Peyer's patch (tissue), 4 donors: Measurements from ENCODE around the gene LILRB4. TPM values are rescaled to one million over a fixed set of nuclear protein-coding genes. Genes with fewer than 3 reads are reported as not detected.
"Not testable (repeated sequence)": the region's sequence is repeated elsewhere in the genome, so short reads cannot be mapped to it uniquely, and the experiment has no call there.

Experiments
- DNase-seq, 3 donors: peaks; one replicate each; pipeline ENCODE4 v3.0.0-alpha.2; 2017 to 2019
- H3K27ac ChIP-seq, 4 donors: fragments of 200-600 bp; sonication (generic); one replicate each; pipeline ENCODE4 v1.5.1; 2016 to 2019
- H3K27me3 ChIP-seq, 2 donors: fragments of 200-600 bp; sonication (generic); one replicate each; pipeline ENCODE4 v1.5.1; 2019
- H3K36me3 ChIP-seq, 3 donors: fragments of 200-600 bp; sonication (generic); one replicate each; pipeline ENCODE4 v1.5.1; 2016 to 2019
- H3K4me1 ChIP-seq, 4 donors: fragments of 200-600 bp; sonication (generic); one replicate each; pipeline ENCODE4 v1.5.1; 2016 to 2019
- H3K4me3 ChIP-seq, 4 donors: fragments of 200-600 bp; sonication (generic); 1 replicate in 3 of 4; 2 replicates in 1 of 4; pipeline ENCODE4 v1.5.1; 2016 to 2019; ENCODE audit warnings: mild to moderate bottlenecking in 1 of 4
- H3K9me3 ChIP-seq, 4 donors: fragments of 200-600 bp; sonication (generic); one replicate each; pipeline ENCODE4 v1.5.1; 2016 to 2019; ENCODE audit warnings: mild to moderate bottlenecking in 1 of 4
- POLR2A ChIP-seq, 2 donors: fragments of 450-650 bp; IDR thresholded peaks; one replicate each; pipeline ENCODE4 v1.5.1; 2017; ENCODE audit warnings: antibody characterized with exemption in 2 of 2, mild to moderate bottlenecking in 2 of 2, moderate library complexity in 2 of 2
- total RNA-seq, 4 donors: library from RNA; depleted of rRNA; stranded (reverse); fragments of >200 nt; gene quantifications; one replicate each; pipeline ENCODE4 v1.1.0, GENCODE V29; 2016
- TF ChIP-seq, protein P1 (sequence below), 6 experiments: fragments of 450-650 bp in 4 of 6; fragments of 200-600 bp in 2 of 6; sonication (generic) in 1 of 6; IDR thresholded peaks; one replicate each; pipeline ENCODE4 v1.5.1; 2017 to 2019; ENCODE audit warnings: antibody characterized with exemption in 6 of 6, mild to moderate bottlenecking in 3 of 6, moderate library complexity in 1 of 6

The LILRB4 gene
- total RNA-seq, 4 donors from 2014 or later: 0.53 to 2.8 (median 2.6) TPM; not detected in 1

DNA sequence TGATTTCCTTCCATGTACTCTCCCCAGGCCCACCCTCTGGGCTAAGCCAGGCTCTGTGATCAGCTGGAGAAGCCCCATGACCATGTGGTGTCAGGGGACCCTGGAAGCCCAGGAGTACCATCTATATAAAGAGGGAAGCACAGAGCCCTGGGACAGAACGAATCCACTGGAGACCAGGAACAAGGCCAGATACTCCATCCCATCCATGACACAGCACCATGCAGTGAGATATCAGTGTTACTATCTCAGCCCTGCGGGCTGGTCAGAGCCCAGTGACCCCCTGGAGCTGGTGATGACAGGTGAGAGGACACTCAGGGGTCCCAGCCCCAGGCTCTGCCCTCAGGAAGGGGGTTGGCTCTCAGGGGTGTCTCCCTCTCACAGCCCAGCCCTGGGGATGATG lies 34.0 kb downstream of the LILRB4 start:
- no peaks in the 10 kb centered on the region for H3K36me3 ChIP-seq
- TF ChIP-seq, protein P1, sequence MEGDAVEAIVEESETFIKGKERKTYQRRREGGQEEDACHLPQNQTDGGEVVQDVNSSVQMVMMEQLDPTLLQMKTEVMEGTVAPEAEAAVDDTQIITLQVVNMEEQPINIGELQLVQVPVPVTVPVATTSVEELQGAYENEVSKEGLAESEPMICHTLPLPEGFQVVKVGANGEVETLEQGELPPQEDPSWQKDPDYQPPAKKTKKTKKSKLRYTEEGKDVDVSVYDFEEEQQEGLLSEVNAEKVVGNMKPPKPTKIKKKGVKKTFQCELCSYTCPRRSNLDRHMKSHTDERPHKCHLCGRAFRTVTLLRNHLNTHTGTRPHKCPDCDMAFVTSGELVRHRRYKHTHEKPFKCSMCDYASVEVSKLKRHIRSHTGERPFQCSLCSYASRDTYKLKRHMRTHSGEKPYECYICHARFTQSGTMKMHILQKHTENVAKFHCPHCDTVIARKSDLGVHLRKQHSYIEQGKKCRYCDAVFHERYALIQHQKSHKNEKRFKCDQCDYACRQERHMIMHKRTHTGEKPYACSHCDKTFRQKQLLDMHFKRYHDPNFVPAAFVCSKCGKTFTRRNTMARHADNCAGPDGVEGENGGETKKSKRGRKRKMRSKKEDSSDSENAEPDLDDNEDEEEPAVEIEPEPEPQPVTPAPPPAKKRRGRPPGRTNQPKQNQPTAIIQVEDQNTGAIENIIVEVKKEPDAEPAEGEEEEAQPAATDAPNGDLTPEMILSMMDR (IDR thresholded peaks at IDR 0.05): no peak
- no peak for TF ChIP-seq POLR2A (IDR thresholded peaks at IDR 0.05)
- no peak overlapping the region for H3K27ac ChIP-seq
- H3K4me1 ChIP-seq: no peaks in the 10 kb centered on the region
- no peak overlapping the region for H3K4me3 ChIP-seq
- DNase-seq: no peak
- no peaks in the 10 kb centered on the region for H3K27me3 ChIP-seq
- peaks cover 0 to 3% (median 0%) of the 10 kb centered on the region in 4 donors for H3K9me3 ChIP-seq

- not testable (repeated sequence) for H3K27ac ChIP-seq, H3K4me1 ChIP-seq, H3K4me3 ChIP-seq, H3K27me3 ChIP-seq, H3K36me3 ChIP-seq, H3K9me3 ChIP-seq, DNase-seq
These were observed 34.9 kb downstream of the LILRB4 start for GRCh38 chr19:54697716-54698115.

GRCh38 chr19:54704928-54705327 lies 42.1 kb downstream of the LILRB4 start:
- no peak for DNase-seq
- H3K9me3 ChIP-seq: peaks cover 0 to 4% (median 0%) of the 10 kb centered on the region in 4 donors
- no peak overlapping the region for H3K4me3 ChIP-seq
- TF ChIP-seq, protein P1 (IDR thresholded peaks at IDR 0.05): no peak
- TF ChIP-seq POLR2A (IDR thresholded peaks at IDR 0.05): no peak
- H3K27me3 ChIP-seq: no peaks in the 10 kb centered on the region
- no peak overlapping the region for H3K27ac ChIP-seq
- no peaks in the 10 kb centered on the region for H3K4me1 ChIP-seq
- H3K36me3 ChIP-seq: no peaks in the 10 kb centered on the region

GRCh38 chr19:54707962-54708361 lies 45.2 kb downstream of the LILRB4 start:
- Histone ChIP-seq H3K4me1 (no peaks in the 10 kb centered on the region), H3K4me3 (no peak overlapping the region), H3K27me3 (no peaks in the 10 kb centered on the region), H3K9me3 (peaks cover 0 to 4% (median 0%) of the 10 kb centered on the region in 4 donors), H3K27ac (peak overlapping the region in 1 of 4 donors; percentile 55), H3K36me3 (no peaks in the 10 kb centered on the region)
- peak in 1 of 3 donors; percentile 65 for DNase-seq
- TF ChIP-seq, protein P1 (IDR thresholded peaks at IDR 0.05): no peak
- no peak for TF ChIP-seq POLR2A (IDR thresholded peaks at IDR 0.05)

GRCh38 chr19:54708781-54709180 lies 46.0 kb downstream of the LILRB4 start:
- no peak for DNase-seq
- H3K36me3 ChIP-seq: no peaks in the 10 kb centered on the region
- TF ChIP-seq POLR2A (IDR thresholded peaks at IDR 0.05): no peak
- TF ChIP-seq, protein P1 (IDR thresholded peaks at IDR 0.05): no peak
- no peak overlapping the region for H3K4me3 ChIP-seq
- H3K27ac ChIP-seq: peak overlapping the region in 1 of 4 donors; percentile 55
- no peaks in the 10 kb centered on the region for H3K27me3 ChIP-seq
- no peaks in the 10 kb centered on the region for H3K4me1 ChIP-seq
- peaks cover 0 to 4% (median 0%) of the 10 kb centered on the region in 4 donors for H3K9me3 ChIP-seq

DNA sequence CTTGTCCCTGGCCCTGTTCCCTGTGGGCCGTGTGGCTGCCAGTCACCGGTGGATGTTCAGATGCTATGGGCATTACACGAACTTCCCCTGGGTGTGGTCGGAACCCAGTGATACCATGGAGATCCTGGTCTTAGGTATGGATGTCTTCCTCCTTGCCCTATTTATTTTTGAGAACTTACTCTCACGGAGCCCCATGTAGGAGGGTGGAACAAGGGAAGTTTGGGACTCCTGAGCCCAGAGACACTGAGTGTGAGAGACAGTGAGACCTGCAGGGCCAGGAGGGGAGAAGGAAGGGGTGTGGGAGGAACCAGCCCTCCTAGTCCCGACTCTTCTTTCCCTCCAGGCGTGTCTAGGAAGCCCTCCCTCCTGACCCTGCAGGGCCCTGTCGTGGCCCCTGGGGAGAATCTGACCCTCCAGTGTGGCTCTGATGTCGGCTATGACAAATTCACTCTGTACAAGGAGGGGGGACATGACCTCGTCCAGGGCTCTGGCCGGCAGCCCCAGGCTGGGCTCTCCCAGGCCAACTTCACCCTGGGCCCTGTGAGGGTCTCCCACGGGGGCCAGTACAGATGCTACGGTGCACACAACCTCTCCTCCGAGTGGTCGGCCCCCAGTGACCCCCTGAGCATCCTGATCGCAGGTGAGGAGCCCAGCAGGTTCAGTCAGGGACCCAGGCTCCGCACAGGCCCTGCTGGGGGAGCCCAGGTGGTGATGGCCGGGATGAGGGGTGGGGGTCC lies 46.6 kb downstream of the LILRB4 start:
- DNase-seq: no peak
- no peak overlapping the region for H3K27ac ChIP-seq
- no peaks in the 10 kb centered on the region for H3K4me1 ChIP-seq
- no peaks in the 10 kb centered on the region for H3K27me3 ChIP-seq
- no peak overlapping the region for H3K4me3 ChIP-seq
- no peaks in the 10 kb centered on the region for H3K9me3 ChIP-seq
- TF ChIP-seq, protein P1 (IDR thresholded peaks at IDR 0.05): no peak
- no peak for TF ChIP-seq POLR2A (IDR thresholded peaks at IDR 0.05)
- no peaks in the 10 kb centered on the region for H3K36me3 ChIP-seq

GRCh38 chr19:54709956-54710355 lies 47.2 kb downstream of the LILRB4 start:
- not testable (repeated sequence) for H3K4me3 ChIP-seq, DNase-seq, H3K4me1 ChIP-seq, H3K27me3 ChIP-seq, H3K36me3 ChIP-seq, H3K9me3 ChIP-seq, H3K27ac ChIP-seq
